ENCODE results near the gene CCN6.
A peak's percentile ranks its signal among the peaks of the same experiment; 100 is the strongest.

CCN6 gene

GRCh38 chr6:112054001-112054400 is at the start of gene CCN6:
TSS of gene CCN6 (plus strand) at chr6:112054104. CDS start at chr6:112054358, 254 bp downstream.
- DNase-seq (ENCODE audit: low read depth): no peak

GRCh38 chr6:112004201-112005012 is 49.5 kb upstream of the CCN6 start:
- DNase-seq (ENCODE audit: low read depth): no peak

DNA sequence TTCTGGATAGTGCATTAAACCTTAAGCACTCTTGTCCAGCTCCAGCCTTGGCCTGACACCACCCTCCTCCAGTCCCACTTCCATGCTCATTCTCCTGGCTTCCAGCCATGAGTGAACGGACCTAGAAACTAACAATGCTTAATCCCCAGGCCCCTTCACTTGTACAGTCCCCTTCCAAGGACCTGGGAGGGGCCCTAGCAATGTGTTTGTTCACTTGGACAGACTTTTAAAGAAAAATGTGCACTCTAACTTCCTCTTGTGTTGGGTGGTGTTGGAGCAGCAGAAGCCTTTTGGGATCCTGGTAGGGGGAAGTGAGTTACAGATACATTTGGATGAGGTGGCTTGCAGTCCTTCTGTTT is 48.9 kb upstream of the CCN6 start:
- DNase-seq (ENCODE audit: low read depth): no peak

- DNase-seq (ENCODE audit: low read depth): no peak
These were observed 46.6 kb upstream of the CCN6 start for GRCh38 chr6:112007254-112007653.

DNA sequence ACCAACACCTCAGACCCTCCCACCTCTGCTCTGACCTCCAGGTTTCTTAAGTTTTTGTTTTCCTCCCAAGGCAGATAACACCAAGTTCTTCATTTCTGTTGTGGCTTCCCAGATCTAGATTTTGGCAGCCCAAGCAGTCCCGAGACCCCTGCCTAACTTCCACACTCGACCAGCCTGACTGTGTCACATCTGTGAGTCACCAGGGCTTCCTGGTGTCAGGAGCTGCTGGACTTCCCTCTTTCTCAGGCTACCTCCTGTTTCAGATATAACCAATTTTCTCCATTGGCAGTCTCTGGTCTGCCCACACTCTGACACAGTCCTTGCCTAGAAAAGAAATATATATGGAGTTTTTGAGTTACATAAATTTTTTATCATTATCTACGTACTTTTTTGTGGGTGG is 46.1 kb upstream of the CCN6 start:
- DNase-seq (ENCODE audit: low read depth): peak; percentile 53

DNA sequence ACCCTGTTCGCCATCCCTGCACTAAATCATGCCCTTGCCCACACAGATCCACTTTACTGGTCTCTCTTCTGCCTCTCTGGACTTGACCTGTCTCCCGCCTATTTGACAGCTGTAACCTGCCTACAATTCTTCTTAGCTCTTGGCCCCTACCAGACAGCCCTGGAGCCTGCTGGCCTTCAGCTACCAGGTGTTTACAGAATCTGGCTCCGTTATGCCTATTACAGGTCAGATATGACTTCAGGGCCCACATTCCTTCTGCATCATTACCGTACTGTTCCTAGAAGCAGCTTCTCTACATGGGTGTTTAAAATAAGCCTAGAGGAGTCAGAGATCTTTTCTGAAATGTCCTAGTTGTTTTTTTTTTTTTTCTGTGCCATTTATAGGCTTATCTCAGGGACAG is 45.4 kb upstream of the CCN6 start:
- DNase-seq (ENCODE audit: low read depth): peak; percentile 56

- peak; percentile 39 for DNase-seq (ENCODE audit: low read depth)
These were observed 43.6 kb upstream of the CCN6 start for GRCh38 chr6:112010328-112010727.

GRCh38 chr6:112013051-112013450 is 40.9 kb upstream of the CCN6 start:
- peak; percentile 47 for DNase-seq (ENCODE audit: low read depth)

- peak; percentile 93 for DNase-seq (ENCODE audit: low read depth)
These were observed 39.4 kb upstream of the CCN6 start for GRCh38 chr6:112014483-112014882.

DNA sequence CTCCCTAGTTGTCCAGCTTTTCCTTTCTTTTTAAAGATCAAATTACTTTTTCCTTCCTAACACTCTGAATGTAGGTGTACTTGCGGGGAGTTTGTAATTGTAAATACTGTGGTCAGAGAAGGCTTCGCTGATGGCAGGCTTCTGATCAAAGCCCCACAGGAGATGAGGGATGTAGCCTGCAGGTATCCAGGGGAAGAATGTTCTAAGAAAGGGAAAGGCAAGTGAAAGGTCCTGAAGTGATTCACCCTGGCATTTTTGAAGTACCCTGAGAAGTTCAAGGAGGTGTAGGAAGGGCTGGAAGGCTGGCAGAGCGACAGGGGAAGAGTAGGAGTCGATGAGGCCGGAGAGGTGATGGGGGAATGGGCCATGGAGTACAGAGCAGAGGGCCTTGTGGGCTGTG is 38.2 kb upstream of the CCN6 start:
- DNase-seq (ENCODE audit: low read depth): no peak

DNA sequence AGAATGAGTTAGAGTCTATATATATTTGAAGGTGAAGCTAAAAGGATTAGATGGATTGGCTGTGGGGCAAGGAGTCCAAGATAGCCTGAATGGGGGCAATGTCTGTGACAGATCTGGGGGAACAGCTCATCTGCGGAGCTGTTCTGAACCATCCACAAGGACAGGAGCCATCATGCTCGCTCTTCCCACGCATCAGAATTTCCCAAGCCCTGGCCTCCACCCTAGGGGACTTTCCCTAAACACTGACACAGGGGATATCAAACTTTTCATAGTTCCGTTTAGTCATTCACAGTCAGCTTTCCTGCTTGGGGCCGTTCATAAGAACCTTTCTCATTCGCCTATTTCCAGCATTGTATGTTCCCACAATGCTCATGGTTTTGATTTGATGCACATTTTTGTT is 37.6 kb upstream of the CCN6 start:
- DNase-seq (ENCODE audit: low read depth): no peak

DNA sequence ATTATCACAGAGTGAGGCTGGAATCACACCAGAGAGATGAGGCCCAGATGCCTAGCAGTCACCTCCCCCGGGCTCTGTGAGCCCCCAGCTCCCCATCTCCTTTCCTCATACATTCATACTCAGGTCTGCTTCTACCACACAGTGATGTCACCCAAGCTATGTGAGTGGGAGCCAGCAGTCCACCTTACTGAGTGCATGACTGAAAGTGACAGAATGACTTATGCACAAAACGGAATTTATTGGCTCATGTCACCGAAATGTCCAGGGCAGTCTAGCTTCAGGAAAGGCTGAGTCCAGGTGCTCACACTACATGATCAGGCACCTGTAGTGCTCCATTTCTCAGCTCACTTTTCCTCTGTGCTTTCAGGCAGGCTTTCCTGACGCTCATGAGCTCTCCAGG is 36.7 kb upstream of the CCN6 start:
- DNase-seq (ENCODE audit: low read depth): no peak

DNA sequence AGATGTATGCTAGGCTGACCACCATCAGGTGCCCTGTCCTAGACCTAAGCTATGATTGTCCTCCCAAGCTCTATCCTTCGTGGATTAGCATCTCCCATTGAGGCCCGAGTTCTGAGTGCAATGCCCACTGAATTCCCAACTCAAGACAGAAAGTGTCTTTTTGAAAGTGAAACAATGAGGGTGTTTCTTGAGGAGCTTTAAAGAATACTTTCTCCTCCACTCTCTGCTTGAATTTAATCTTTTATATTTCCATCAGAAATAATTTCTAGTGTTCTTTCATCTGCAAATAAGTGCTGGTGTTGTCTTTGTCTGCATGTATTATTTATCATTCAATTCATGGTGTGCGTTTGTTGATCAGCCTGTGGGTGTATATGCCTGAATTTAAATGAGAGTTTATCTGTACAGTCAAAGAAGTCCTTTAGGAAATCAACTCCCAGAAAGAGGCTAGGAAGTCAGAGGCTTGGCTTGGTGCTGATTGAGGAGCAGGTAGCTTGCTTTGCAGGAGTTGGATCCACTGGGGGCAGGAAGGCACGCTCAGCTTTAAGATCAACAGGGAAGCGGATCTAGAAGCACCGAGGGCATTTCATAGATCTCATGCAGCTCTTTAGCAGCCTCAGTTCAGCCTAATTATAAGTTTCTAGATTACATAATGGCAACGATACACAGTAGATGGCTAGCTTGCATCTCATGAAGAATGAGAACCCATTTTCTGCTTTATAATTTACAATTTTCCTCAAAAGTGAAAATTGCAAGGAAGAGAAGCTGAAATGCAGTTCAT is 36.0 kb upstream of the CCN6 start:
- no peak for DNase-seq (ENCODE audit: low read depth)

GRCh38 chr6:112018619-112019416 is 35.1 kb upstream of the CCN6 start:
- DNase-seq (ENCODE audit: low read depth): peak; percentile 65

DNA sequence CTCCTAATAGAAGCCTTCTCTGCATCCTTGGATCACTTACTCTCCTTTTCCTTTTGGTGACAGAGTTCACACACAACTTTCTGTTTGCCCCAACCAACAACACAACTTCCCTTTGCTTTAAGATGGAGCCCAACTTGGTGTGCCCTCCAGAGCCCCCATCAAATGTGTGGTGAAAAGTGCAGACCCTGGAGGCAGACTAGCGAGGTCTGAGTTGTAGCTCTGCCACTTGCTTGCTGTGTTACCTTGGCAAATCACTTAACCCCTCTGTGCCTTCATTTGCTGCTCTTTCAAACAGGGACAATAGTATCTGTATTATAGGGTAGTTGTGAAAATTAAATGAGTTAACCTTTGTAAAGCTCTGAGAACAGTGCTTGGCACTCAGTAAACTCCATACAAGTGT is 34.3 kb upstream of the CCN6 start:
- no peak for DNase-seq (ENCODE audit: low read depth)

- DNase-seq (ENCODE audit: low read depth): no peak
These were observed 32.1 kb upstream of the CCN6 start for GRCh38 chr6:112021691-112022310.

DNA sequence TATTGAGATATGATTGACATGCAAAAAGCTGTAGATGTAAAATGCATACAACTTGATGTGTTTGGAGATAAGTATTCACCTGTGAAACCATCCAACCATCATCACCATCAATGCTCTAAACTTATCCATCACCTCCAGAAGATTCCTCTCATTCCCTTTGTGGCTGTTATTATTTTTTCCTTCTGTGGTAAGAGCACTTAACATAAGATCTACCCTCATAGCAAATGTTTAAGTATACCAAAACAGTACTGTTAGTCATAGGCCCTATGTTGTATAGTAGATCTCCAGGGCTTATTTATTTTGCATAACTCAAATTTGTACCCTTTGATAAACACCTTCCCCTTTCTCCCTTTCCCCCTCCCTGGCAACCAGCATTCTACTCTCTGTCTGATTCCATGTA is 31.2 kb upstream of the CCN6 start:
- DNase-seq (ENCODE audit: low read depth): no peak

- no peak for DNase-seq (ENCODE audit: low read depth)
These were observed 29.4 kb upstream of the CCN6 start for GRCh38 chr6:112024464-112024863.

DNA sequence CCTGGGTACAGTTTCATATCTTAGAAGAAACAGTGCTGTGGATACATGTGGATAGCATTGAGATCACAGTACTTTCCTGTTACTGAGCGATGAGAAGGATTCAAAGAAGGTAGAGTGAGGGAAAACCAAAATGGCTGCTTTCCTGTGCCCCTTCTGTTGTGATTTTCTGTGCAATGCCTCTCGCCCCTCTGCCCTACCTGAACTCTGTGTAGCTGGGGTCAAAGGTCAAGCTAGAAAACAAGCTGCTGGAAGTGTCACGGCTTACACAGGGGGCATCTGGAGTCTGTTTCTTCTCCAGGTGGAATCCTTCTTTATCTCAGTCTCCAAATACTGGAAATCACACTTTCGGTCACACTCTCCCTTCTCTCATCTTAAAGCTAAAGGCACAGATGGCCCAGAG is 27.0 kb upstream of the CCN6 start:
- no peak for DNase-seq (ENCODE audit: low read depth)

GRCh38 chr6:112027942-112028674 is 25.8 kb upstream of the CCN6 start:
- DNase-seq (ENCODE audit: low read depth): peak; percentile 77

GRCh38 chr6:112029045-112029822 is 24.7 kb upstream of the CCN6 start:
- peak; percentile 60 for DNase-seq (ENCODE audit: low read depth)

Data from EH (cell line).